Neural cell (in vitro differentiated cells): ENCODE results near the gene NCF2. TPM values are rescaled to one million over a fixed set of nuclear protein-coding genes. Genes with fewer than 3 reads are reported as not detected.

Experiments used
- H2AFZ ChIP-seq: fragments of 200-600, 300-800 bp; sonication (generic), shearing (Covaris generic); 2 replicates; pipeline ENCODE4 v1.6.0; 2014; ENCODE audit warnings: low read depth, mild to moderate bottlenecking, antibody characterized with exemption, low read length, moderate library complexity
- H3F3A ChIP-seq: fragments of 200-600 bp; shearing (Covaris generic); 2 replicates; pipeline ENCODE4 v1.6.1; 2016; ENCODE audit warnings: mild to moderate bottlenecking, moderate library complexity, mixed read lengths, antibody characterized with exemption, low read length; ENCODE audit not compliant: insufficient read depth, poor library complexity, severe bottlenecking
- H3K27ac ChIP-seq: fragments of 200-600, 300-800 bp; sonication (generic), shearing (Covaris generic); 2 replicates; pipeline ENCODE4 v1.5.1; 2014; ENCODE audit warnings: mild to moderate bottlenecking, low read length, moderate library complexity
- H3K27me3 ChIP-seq: fragments of 300-800, 200-600 bp; sonication (generic), shearing (Covaris generic); 2 replicates; pipeline ENCODE4 v1.6.0; 2014; ENCODE audit warnings: mild to moderate bottlenecking, low read depth, low read length, moderate library complexity; ENCODE audit not compliant: insufficient read depth
- H3K36me3 ChIP-seq: fragments of 300-800, 200-600 bp; sonication (generic), shearing (Covaris generic); 2 replicates; pipeline ENCODE4 v1.5.1; 2014; ENCODE audit warnings: mild to moderate bottlenecking, antibody characterized with exemption, low read length, moderate library complexity; ENCODE audit not compliant: insufficient read depth
- H3K4me2 ChIP-seq: fragments of 300-800, 200-600 bp; sonication (generic), shearing (Covaris generic); 2 replicates; pipeline ENCODE4 v1.6.0; 2014; ENCODE audit warnings: mild to moderate bottlenecking, low read length
- H3K4me3 ChIP-seq: fragments of 300-800, 200-600 bp; sonication (generic), shearing (Covaris generic); 2 replicates; pipeline ENCODE4 v1.5.1; 2014; ENCODE audit warnings: mild to moderate bottlenecking, low read length, moderate library complexity
- H3K79me2 ChIP-seq: fragments of 200-600 bp; shearing (Covaris generic); replicated peaks from 2 replicates; pipeline ENCODE4 v1.6.0; 2014; ENCODE audit warnings: mild to moderate bottlenecking, low read length, moderate library complexity; ENCODE audit not compliant: insufficient read depth
- H3K9ac ChIP-seq: fragments of 300-800, 200-600 bp; sonication (generic), shearing (Covaris generic); 2 replicates; pipeline ENCODE4 v1.6.1; 2016; ENCODE audit warnings: mild to moderate bottlenecking, low read length, mixed read lengths
- H3K9me2 ChIP-seq: fragments of 200-600 bp; shearing (Covaris generic); 2 replicates; pipeline ENCODE4 v1.6.1; 2016; ENCODE audit warnings: mild to moderate bottlenecking, low read length, mixed read lengths; ENCODE audit not compliant: insufficient read depth
- H3K9me3 ChIP-seq: fragments of 200-600, 300-800 bp; sonication (generic), shearing (Covaris generic); 2 replicates; pipeline ENCODE4 v1.6.1; 2016; ENCODE audit warnings: mild to moderate bottlenecking, mixed run types, low read length, moderate library complexity, mixed read lengths
- H4K20me1 ChIP-seq: fragments of 200-600 bp; shearing (Covaris generic); 2 replicates; pipeline ENCODE4 v1.6.1; 2016; ENCODE audit warnings: mild to moderate bottlenecking, mixed run types; ENCODE audit not compliant: insufficient read depth
- EP300 ChIP-seq: fragments of 450-650 bp; conservative IDR thresholded peaks from 2 replicates; pipeline ENCODE4 v1.6.1; 2014; ENCODE audit warnings: antibody characterized with exemption, mild to moderate bottlenecking, moderate library complexity; ENCODE audit not compliant: poor library complexity, severe bottlenecking
- EZH2 ChIP-seq: fragments of 200-600, 300-800 bp; shearing (Covaris generic), sonication (generic); IDR thresholded peaks from 2 replicates; pipeline ENCODE4 v1.6.1; 2014; ENCODE audit warnings: antibody characterized with exemption, low read length, borderline replicate concordance, mild to moderate bottlenecking; ENCODE audit not compliant: insufficient read depth, poor library complexity, severe bottlenecking
- MXI1 ChIP-seq: fragments of 450-650 bp; conservative IDR thresholded peaks from 2 replicates; pipeline ENCODE4 v1.6.1; 2014; ENCODE audit warnings: antibody characterized with exemption, mild to moderate bottlenecking; ENCODE audit not compliant: poor library complexity, severe bottlenecking
- POLR2AphosphoS5 ChIP-seq: IDR thresholded peaks from 2 replicates; pipeline ENCODE4 v1.6.1; 2012
- RAD21 ChIP-seq: fragments of 450-650 bp; conservative IDR thresholded peaks from 2 replicates; pipeline ENCODE4 v1.6.1; 2014; ENCODE audit warnings: antibody characterized with exemption, mild to moderate bottlenecking, moderate library complexity
- REST ChIP-seq: IDR thresholded peaks from 2 replicates; pipeline ENCODE4 v1.6.1; 2012; ENCODE audit warnings: borderline replicate concordance
- SMC3 ChIP-seq: fragments of 450-650 bp; conservative IDR thresholded peaks from 2 replicates; pipeline ENCODE4 v1.6.1; 2014; ENCODE audit warnings: antibody characterized with exemption, mild to moderate bottlenecking, moderate library complexity; ENCODE audit not compliant: poor library complexity
- TAF1 ChIP-seq: IDR thresholded peaks from 2 replicates; pipeline ENCODE4 v1.6.1; 2012; ENCODE audit warnings: low read depth
- polyA plus RNA-seq: library from polyadenylated mRNA; depleted of rRNA; stranded (reverse); fragments of >200 nt; gene quantifications from 2 replicates; pipeline ENCODE4 v1.2.3, GENCODE V29; 2014
- TF ChIP-seq, protein P1 (sequence below): fragments of 450-650 bp; IDR thresholded peaks from 2 replicates; pipeline ENCODE4 v1.5.1; 2014; ENCODE audit warnings: antibody characterized with exemption, mild to moderate bottlenecking, moderate library complexity; ENCODE audit not compliant: poor library complexity, severe bottlenecking

The NCF2 gene
- polyA plus RNA-seq, 1 donor from 2014 or later, result not detected

DNA sequence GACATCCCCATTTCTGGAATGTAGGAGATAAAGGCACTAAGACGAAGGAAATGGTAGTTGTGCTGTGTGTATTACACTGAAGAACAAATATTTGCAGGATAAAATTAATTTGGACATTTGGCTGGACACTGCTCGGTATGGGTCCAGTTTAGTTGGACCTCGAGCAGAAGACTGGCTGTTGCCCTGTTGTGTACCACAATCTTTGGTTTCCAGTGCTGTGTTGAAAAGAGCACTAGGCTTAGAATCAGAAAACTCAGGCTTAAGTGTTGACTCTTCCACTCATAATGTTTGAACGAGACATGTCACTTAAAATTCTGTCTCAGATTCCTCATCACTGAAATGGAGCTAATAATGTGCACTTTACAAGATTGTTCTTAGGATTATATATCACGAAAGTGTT, 46.5 kb upstream of the NCF2 start:
- Histone ChIP-seq H4K20me1 (no peaks in the 10 kb centered on the region), H3K9me3 (no peaks in the 10 kb centered on the region), H3F3A (no peaks in the 10 kb centered on the region), H3K9ac (peak overlapping the region; percentile 85), H3K79me2 (peaks cover 66% of the 10 kb centered on the region), H2AFZ (no peak overlapping the region), H3K4me3 (peak overlapping the region; percentile 82), H3K27me3 (no peaks in the 10 kb centered on the region), H3K27ac (peak overlapping the region; percentile 82), H3K36me3 (no peaks in the 10 kb centered on the region), H3K9me2 (no peaks in the 10 kb centered on the region), H3K4me2 (peak overlapping the region; percentile 63)
- TF ChIP-seq RAD21 (no peak), EP300 (no peak), MXI1 (no peak), POLR2AphosphoS5 (no peak)

DNA sequence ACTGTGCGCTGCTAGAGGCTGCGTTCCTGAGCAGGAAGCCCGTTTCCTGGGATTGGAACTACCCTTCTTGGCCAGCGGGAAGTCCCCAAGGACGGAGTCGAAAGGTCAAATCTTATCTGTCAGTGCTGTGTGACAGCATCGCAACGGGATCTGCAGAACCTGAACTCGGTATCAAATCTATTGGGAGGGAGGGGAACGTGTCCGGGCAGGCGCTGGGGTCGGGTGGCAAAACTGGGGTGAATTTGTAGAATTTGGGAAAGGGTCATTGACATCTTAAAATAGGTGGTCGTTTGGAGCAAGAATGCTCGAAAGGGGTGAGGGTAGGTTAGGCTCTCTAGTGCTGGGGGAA, 46.0 kb upstream of the NCF2 start:
- TF ChIP-seq REST (peak; percentile 45), EP300 (no peak)
- Histone ChIP-seq H3K79me2 (peaks cover 71% of the 10 kb centered on the region), H3K9me3 (no peaks in the 10 kb centered on the region), H3K36me3 (no peaks in the 10 kb centered on the region), H3K4me2 (peak overlapping the region; percentile 63), H3K4me3 (peak overlapping the region; percentile 82), H3K27ac (peak overlapping the region; percentile 82), H3K9ac (peak overlapping the region; percentile 85), H4K20me1 (no peaks in the 10 kb centered on the region), H3K9me2 (no peaks in the 10 kb centered on the region), H3F3A (no peaks in the 10 kb centered on the region), H3K27me3 (no peaks in the 10 kb centered on the region), H2AFZ (peak overlapping the region; percentile 70)

- Histone ChIP-seq H3K9me2 (no peaks in the 10 kb centered on the region), H3F3A (no peaks in the 10 kb centered on the region), H3K36me3 (no peaks in the 10 kb centered on the region), H3K9me3 (no peaks in the 10 kb centered on the region), H3K27ac (peak within 1 kb of the TSS; percentile 87), H3K4me3 (peak within 1 kb of the TSS; percentile 82), H3K27me3 (no peaks in the 10 kb centered on the region), H2AFZ (peak within 1 kb of the TSS; percentile 70), H3K4me2 (peak within 1 kb of the TSS; percentile 75), H3K9ac (peak within 1 kb of the TSS; percentile 85), H4K20me1 (no peaks in the 10 kb centered on the region), H3K79me2 (peaks cover 69% of the 10 kb centered on the region)
- peak; percentile 86 for TF ChIP-seq POLR2AphosphoS5
- peak; percentile 50 for TF ChIP-seq EP300
- no peak for TF ChIP-seq RAD21
- TF ChIP-seq MXI1, result peak; percentile 47
- no peak for TF ChIP-seq EZH2
- TF ChIP-seq REST, result peak; percentile 44
- TF ChIP-seq SMC3, result no peak
- peak; percentile 84 for TF ChIP-seq TAF1
- TF ChIP-seq, protein P1, sequence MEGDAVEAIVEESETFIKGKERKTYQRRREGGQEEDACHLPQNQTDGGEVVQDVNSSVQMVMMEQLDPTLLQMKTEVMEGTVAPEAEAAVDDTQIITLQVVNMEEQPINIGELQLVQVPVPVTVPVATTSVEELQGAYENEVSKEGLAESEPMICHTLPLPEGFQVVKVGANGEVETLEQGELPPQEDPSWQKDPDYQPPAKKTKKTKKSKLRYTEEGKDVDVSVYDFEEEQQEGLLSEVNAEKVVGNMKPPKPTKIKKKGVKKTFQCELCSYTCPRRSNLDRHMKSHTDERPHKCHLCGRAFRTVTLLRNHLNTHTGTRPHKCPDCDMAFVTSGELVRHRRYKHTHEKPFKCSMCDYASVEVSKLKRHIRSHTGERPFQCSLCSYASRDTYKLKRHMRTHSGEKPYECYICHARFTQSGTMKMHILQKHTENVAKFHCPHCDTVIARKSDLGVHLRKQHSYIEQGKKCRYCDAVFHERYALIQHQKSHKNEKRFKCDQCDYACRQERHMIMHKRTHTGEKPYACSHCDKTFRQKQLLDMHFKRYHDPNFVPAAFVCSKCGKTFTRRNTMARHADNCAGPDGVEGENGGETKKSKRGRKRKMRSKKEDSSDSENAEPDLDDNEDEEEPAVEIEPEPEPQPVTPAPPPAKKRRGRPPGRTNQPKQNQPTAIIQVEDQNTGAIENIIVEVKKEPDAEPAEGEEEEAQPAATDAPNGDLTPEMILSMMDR, result no peak
Measured at GRCh38 chr1:183635606-183636333, 45.5 kb upstream of the NCF2 start, which contains the start of gene ARPC5. TSS of gene ARPC5 (minus strand) at chr1:183635783. CDS start at chr1:183635659, 124 bp downstream.
